SW480 (cell line): ENCODE data around the gene GIGYF1.
A peak's percentile ranks its signal among the peaks of the same experiment; 100 is the strongest.
"Not testable (repeated sequence)": the region's sequence is repeated elsewhere in the genome, so short reads cannot be mapped to it uniquely, and the experiment has no call there.

Experiments
- DNase-seq: peaks from one replicate; pipeline ENCODE4 v3.0.0-alpha.2; 2016; ENCODE audit warnings: low spot score

The GIGYF1 gene

DNA sequence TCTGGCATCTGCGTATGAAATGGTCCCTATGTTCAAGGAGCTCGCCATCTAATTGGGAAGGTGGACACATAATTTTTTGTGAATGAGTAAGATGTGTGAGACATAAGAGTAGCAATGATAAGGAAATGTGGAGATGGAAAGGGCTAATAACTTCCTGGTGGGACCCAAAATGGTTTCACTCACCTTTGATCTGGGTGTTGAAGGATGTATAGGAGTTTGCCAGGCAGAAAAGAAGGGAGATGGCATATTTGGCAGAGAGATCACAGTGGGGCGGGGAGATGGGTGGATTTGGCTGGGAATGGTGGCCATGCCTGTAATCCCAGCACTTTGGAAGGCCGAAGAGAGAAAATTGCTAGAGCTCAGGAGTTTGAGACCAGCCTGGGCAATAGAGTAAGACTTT, 16.4 kb upstream of the GIGYF1 start:
- no peak for DNase-seq

DNA sequence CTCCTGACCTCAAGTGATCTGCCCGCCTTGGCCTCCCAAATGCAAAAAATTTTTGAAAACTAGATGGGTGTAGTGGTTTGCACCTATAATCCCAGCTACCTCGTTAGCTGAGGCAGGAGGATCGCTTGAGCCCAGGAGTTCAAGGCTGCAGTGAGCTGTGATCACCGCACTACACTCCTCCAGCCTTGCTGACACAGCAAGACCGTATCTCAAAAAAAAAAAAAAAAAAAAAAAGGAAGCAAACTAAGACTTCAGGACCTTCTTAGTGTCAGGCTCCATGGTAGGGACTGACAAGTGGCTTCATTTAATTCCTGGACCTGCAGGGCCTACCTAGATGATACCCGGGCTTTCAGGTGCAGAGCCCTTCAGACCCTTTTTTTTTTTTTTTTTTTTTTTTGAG, 14.3 kb upstream of the GIGYF1 start:
- no peak for DNase-seq

DNA sequence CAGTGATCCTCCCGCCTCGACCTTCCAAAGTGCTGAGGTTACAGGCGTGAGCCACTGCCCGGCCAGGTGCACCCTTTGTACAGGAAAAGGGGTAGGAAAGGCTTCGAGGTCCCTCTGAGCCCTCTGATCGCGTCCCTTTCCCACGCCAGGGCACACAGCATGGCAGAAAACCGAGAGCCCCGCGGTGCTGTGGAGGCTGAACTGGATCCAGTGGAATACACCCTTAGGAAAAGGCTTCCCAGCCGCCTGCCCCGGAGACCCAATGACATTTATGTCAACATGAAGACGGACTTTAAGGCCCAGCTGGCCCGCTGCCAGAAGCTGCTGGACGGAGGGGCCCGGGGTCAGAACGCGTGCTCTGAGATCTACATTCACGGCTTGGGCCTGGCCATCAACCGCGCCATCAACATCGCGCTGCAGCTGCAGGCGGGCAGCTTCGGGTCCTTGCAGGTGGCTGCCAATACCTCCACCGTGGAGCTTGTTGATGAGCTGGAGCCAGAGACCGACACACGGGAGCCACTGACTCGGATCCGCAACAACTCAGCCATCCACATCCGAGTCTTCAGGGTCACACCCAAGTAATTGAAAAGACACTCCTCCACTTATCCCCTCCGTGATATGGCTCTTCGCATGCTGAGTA, 12.7 kb upstream of the GIGYF1 start:
- DNase-seq: no peak

DNA sequence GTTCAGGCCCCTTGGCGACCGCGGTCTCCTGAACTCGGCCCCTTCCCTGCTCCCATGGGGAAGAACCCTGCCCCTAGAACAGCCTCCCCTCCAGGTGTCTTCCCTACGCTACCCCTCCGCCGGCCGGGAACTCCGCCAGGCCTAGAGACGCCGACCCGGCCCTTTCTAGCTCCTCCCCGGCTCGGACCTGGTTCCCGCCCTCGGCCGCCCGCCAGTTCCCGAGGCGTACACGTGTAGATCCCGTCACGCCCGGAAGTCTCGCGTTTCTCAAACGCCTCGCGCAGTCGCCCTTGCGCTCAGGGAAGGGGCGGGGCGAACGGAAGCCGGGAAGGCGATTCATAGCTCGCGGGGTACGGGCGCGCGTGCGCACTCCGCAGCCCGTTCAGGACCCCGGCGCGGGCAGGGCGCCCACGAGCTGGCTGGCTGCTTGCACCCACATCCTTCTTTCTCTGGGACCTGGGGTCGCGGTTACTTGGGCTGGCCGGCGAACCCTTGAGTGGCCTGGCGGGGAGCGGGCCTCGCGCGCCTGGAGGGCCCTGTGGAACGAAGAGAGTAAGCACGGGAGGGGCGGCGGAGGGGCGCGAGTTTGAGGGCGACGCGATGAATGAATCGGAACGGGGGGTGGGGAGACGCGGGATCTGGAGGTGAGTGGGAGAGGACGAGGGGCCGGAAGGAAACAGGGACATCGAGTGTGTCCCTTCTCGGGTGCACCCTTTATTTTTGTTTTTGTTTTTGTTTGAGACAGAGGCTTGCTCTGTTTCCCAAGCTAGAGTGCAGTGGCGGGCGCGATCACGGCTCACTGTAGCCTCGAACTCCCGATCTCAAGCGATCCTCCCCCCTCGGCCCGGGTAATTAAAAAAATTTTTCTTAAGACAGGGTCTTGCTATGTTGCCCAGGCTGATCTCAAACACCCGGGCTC, 12.0 kb upstream of the GIGYF1 start, which contains the start of gene POP7:
POP7 (plus strand) TSS at position 369 of the 919 bp plus-strand sequence. CDS start 710 bp downstream, outside the sequence.
- DNase-seq: peak; percentile 99

DNA sequence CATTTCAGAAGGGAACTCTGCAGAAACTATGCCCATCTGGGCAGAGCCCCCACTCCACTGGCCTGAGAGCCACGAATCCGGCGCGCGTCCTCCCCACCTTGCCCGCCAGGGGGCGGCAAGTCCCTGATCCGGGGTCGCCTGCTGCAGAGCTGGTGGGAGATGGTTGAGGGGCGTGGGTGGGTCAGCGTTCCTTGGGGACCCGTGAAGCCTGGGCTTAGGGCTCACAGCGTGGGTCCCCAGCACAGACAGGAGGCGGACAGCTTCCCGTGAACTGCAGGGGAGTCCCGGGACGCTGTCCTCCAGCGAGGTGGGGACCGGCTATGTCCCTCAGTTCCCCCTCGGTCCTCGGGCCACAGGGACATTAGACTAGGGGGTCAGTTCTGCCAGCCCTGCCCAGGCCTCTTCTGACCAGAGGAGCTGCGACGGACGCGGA, 11.3 kb upstream of the GIGYF1 start:
- DNase-seq: peak; percentile 76

DNA sequence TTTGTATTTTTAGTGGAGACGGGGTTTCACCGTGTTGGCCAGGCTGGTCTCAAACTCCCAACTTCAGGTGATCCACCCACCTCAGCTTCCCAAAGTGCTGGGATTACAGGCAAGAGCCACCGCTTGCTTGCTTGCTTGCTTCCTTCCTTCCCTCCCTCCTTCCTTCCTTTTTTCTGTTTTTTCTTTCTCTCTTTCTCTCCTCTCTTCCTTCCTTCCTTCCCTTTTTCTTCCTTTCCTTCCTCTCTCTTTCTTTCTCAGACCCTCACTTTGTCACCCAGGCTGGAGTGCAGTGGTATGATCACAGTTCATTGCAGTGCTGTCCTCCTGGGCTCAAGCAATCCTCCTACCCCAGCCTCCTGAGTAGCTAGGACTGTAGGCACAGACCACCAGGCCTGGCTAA, 7.0 kb upstream of the GIGYF1 start:
- DNase-seq: not testable (repeated sequence)

DNA sequence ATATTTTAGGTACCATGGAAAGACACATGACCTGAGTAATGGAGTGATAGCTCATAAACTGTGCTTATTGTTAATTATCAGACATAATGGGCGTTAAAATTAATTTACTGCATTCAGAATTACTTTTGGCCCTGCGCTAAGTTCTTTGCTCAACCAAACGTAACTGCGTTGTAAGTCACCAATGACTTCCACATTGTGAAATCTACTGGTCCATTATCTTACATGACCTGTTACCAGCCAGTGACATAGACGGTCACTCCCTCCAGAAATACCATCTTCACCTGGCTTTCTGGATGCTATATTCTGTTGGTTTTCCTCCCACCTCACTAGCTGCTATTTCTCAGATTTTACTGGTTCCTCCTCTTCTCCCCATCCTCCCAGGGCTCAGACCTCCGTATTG, 5.0 kb upstream of the GIGYF1 start:
- DNase-seq: no peak

DNA sequence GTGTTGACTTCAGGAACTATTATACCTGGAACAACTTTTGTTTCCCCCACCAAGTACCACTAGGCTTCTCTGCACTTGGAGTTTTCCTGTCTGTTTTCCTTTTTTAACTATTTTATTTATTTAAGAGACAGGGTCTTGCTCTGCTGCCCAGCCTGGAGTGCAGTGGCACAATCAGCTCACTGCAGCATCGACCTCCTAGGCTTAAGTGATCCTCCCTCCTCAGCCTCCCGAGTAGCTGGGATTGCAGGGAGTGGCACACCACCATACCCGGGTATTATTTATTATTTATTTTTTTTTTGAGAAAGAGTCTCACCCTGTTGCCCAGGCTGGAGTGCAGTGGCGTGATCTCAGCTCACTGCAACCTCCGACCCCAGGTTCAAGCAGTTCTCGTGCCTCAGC, 2.1 kb upstream of the GIGYF1 start:
- no peak for DNase-seq

DNA sequence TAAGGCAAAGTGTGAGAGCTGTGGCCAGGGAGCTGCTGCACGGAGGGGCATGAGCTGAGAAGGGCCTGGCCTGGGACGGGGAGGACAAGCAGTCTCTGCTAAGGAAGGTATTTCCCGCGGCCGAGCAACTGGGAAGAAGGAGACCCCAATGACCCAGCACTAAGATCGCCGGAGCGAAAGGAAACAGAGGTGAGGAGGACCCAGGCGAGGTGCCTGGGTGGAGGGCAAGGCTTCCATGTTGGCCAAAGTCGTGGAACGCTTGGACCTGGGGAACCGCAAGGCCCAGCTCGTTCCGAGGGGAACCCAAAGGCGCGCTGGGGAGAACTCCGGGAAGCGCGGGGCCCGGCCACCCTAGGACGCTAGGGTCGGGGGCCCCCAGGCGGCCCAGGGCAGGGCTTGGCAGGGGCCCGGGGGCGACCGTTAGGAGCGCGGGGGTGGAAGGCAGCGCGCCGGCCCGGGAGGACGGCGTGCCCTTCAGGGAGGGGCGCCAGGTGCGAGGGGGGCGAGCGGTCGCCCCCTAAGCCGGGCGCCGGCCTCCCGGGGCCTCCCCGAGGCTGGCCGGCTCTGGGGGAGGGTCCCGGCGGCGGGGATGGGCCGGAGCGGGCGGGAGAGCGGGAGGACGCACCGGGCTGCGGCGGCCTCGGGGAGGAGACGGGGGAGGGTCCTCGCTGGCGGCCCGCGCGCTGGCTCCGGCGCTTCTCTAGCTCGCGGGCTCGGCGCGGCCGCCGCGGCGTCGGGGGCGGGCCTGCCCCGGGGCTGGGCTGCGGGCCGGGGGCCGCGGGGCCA, 545 bp downstream of the GIGYF1 start:
- DNase-seq: no peak

DNA sequence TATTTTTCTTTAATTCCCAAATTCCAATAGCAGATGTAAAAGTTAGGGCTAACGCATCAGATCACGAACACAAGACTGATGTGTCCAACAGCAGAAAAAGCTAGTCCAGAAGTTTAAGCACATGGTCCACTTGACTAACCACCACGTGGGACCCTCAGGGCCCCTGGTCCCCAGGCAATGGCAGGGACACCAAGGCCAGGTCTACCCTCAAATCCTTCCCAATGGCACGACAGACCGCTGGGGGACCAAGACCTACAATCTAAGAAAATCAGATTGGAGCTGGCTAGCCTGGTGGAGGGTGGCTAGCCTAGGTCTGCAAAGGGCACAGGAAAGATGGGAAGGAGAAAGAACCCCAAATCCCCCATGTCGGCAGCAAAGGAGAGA, 1.5 kb downstream of the GIGYF1 start:
- no peak for DNase-seq

DNA sequence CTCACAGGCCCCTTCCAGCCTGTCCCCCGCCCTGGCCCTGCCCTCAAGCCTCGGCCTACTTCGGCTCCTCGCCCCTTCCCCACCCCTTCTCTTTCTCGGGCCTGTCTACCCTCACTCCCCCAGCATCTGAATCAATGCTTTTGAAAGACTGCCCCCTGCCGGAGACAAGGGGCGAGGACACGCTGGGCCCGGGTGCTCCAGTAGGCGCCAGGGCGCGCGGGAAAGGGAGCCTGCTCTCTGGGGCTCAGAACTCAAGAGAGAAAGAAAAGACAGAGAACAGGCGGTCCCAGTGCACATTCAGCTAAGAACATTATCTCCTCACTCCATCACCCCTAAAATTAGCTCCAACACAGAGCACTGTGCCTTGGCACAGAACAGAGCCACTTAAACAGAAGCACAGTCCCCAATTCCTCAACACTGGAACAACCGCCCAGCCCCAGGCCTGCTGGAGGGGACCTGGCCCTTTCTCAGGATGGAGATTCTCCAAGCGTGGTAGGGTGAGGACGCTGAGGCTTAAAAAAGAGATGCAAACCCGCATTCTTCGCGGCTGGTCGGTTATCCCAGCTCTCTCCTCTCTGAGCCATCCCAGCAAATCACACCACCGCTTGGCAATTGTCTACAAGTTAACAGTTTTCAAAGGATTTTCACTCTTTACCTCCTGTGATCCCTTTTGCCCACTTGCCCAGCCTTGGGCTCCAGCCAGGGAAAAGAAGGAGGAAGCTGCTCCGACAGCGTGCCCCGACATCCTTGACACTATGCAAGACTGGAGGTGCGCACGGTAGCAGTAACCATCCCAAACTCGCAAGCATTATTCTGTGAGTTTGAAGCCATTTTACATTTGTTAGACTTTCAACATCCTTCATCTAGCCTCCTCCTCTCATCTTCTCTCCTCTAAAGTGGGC, 2.1 kb downstream of the GIGYF1 start:
- peak; percentile 68 for DNase-seq

DNA sequence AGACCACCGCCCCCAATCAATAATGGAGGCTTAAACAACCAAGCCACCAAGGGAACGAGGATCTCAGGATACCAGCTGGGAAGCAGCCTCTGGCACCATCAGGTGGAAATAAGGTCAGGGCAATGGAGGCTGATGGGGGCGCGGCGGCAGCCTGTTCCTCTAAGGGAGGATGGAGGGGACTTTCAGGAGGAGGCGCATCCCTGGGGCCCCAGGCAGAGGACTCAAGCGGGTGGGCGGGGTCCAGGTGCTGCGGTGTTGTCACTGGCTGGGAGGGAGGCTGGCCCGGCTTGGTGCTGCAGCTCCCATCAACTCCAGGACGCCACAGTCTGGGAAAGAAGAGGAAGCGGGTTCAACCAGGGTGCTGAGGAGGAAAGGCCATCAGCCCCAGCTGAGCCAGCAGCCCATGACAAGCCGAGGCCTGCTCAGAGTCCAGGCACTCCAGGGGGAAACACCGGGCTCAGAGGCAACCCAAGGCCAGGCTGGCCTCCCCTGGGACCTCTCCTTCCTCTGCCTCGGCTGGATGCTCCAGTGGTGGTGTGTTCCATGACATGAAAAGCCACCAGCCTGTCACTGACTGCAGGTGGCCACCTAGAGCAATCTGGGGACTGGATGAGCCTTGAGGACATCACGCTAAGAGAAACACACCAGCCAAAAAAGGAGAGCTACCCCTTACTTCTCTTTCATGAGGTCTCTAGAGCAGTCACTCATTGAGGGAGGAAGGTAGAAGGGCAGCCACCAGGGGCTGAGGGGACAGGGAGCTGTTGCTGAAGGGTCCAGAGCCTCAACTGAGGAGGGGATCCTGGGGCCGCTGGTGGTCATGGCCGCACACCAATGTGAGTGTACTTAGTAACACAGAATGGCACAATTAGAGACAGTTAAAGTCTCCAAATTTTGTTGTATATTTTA, 4.6 kb downstream of the GIGYF1 start:
- DNase-seq: no peak

DNA sequence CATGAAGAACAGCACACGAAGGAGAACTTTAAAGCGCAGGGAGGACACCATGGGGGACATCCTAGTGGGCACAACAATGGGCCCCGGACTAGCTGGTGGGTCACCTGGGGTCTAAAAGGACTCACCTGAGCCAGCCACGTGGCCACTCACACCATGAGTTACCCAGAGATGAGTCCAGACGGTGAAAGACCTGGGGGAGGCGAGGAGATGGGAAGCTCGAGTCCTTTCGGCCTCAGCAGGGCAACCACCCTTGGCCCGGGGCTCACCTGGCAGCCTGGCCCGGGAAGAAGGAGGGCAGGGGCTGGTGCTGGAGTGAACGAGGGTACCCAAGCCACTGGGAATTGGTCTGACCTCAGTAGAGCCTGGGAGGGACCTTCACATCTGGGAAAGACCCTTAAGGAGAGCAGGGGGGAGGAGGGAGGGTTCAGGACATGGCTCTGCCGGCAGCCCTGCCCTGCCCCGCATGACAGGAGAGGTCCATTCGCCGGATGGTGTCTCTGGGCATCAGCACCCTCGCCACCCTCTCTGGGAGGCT, 5.7 kb downstream of the GIGYF1 start:
- no peak for DNase-seq

DNA sequence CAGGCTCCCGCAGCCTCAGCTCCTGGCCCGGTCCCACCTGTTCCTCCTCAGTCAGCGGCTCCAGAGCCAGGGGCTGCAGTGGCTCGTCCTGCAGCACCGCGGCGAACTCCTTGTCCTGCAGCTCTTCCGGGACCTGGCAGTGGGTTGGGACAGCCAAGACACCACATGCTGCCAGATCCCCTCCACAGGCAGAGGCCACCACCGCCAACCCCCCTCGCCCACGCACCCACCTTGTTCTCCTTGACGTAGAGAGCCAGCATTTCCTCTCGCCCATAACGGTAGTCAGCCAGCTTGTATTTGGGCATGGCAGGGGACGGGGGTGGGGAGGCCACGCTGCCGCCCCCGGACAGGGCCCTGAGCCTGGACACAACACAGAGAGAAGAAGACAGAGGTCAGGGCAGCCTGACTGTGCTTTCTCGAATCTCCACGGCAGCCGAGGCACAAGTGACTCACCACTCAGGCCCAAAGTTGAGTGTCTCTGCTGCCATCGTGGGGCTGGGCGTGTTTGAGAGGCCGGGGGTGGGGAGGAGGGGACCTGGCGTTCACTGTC, 6.2 kb downstream of the GIGYF1 start:
- DNase-seq: no peak

DNA sequence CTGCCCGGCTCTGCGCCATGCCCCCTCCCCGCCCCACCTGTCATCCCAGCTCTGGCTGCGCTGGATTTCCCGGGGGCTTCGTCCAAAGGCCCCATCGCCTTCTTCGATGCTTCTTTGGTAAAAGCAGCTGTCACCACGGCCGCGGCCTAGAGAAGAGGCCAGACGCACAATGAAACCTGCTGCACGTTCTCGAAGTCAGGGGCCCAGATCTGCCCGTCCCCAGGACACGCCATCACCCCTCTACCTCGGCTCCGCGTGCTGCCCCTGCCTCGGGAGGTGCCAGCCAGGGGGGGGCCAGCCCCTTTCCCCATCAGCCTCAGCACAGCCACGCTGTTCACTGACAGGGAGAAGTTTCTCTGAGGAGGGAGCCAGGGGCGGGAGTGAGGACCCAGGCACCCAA, 6.8 kb downstream of the GIGYF1 start:
- no peak for DNase-seq

DNA sequence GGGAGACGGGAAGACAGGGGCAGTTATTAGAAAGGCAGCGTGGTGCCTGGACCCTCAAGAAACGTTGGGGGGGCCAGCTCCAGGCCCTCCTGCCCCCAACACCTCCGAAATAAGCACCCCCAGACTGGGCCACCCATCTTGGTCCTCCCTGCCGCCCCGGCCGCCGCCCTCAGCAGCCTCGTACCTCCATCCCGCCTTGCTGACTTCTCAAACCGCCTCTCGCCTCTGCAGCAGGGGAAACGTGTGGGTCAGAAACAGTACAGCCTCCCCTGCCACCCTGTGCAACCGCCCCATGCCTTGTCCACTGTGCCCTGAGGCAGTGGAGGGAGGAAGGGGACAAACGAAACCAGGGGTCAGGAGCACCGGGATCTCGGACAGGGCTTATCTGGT, 7.2 kb downstream of the GIGYF1 start:
- no peak for DNase-seq

DNA sequence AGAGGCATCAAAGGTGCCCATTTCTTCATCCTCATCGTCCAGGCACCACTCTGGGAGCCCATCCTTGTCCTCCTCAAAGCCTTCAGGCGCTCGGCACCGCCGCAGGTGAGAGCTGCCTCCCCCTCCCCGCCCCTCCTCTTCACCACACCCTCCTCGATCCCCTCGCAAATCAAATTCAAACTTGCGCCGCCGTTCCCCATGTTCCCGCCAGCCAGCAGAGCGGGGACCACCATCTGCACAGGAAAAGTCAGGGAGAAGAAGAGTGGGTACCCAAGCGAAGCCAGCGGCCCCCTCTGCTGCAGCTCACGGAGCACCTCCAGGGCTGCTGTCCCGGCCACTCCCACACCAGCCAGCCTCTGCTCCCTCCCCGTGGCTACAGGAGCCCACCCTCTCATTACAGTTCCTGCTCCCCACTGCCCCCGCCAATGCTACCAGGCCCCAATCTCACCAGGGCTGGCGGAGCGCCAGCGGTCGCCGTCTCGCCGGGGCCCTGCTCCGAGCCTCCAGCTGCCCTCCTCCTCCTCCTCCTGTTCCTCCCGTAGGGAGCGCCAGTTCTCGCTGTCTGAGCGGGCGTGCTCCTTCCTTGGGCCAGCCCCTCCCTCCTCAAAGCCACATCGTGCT, 7.7 kb downstream of the GIGYF1 start:
- DNase-seq: no peak

DNA sequence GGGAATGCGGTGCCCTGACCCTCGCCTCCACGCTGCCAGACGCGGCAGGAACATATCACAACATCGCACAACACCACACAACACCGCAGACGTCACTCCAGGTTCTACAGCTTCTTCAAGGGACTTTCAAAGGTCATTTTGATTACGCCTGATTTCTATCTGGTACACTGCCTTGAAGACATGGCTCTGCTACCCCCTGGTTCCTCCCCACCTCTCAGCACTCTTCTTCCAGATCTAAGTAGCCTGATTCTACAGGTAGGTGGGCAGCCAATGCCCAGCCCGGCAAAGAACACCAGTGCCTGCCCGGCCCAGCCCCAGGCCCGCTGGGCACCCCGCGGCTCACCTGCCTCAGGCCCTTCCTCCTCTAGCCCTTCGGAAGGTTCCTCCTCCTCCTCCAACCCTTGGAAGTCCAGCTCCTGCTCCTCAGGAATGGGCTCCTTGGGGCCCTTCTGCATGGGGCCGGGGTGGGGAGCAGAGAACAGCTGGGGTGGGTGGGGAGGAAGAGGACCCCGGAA, 8.4 kb downstream of the GIGYF1 start:
- DNase-seq: no peak

DNA sequence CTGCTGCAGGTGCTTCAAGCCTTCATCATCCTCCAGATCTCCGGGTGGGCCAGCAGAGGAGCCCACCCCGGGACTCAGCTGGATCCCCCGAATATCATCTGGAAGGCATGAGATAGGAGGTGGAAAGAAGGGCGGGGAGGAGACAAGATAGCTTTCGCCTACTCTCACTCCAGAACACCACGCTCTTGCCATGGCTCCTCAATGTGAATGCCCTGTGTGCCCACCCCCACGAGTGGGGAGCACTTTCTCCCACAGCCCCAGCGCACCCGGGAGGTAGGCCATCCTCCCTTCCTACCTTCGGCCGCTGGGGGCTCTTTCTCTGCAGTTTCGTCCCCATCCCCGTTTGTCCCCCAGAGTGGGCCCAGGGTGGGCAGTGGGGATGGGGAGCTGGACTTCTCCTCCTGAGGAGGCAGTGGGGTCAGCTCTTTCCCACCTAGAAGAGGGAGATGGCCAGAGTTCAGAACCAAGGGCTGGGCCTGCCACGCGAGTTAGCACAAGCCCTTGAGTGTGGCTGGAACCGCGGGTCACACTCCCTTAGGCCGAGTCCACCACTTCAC, 8.9 kb downstream of the GIGYF1 start:
- DNase-seq: no peak
